Measurements from ENCODE around the gene TMEM106C.

GRCh38 chr12:47921907-47922306 lies 41.5 kb upstream of the TMEM106C start:
- no peak for TF ChIP-seq CTCF (IDR thresholded peaks at IDR 0.05 in 2 of 3, conservative IDR thresholded peaks at IDR 0.05 in 1 of 3; ENCODE audit: control insufficient read depth in 2 of 3, extremely low read depth in 1 of 3, insufficient read depth in 1 of 3, low read depth in 3 of 3, low read length in 3 of 3)
- no peak for TF ChIP-seq POLR2A (IDR thresholded peaks at IDR 0.05; ENCODE audit: low read depth, low read length)
- no peak for TF ChIP-seq SUZ12 (IDR thresholded peaks at IDR 0.05; ENCODE audit: unreplicated experiment)
- no peak for TF ChIP-seq PBX3 (IDR thresholded peaks at IDR 0.05; ENCODE audit: insufficient replicate concordance, low read depth, low read length)
- TF ChIP-seq ZNF24 (IDR thresholded peaks at IDR 0.05), result no peak
- TF ChIP-seq SMARCA5 (IDR thresholded peaks at IDR 0.05), result no peak

Measured in GM12878 (cell line).